CD4-positive, alpha-beta memory T cell (primary cell): ENCODE results near the gene ZDBF2. TPM values are rescaled to one million over a fixed set of nuclear protein-coding genes. Genes with fewer than 3 reads are reported as not detected.
"Not testable (repeated sequence)": the region's sequence is repeated elsewhere in the genome, so short reads cannot be mapped to it uniquely, and the experiment has no call there.

ENCODE experiments used
- CTCF ChIA-PET: fragments of 350-600 bp; sonication (Branson Sonifier 250); formaldehyde crosslinking; loops from one replicate; lab custom pipeline; 2021; ENCODE audit warnings: inconsistent platforms; ENCODE audit not compliant: partially characterized antibody; lab: Charles Lee
- POLR2A ChIA-PET: fragments of 350-600 bp; sonication (Branson Sonifier 250); formaldehyde crosslinking; loops from one replicate; lab custom pipeline; 2021; ENCODE audit not compliant: partially characterized antibody; lab: Charles Lee
- DNase-seq, 5 donors: peaks; one replicate each; pipeline versions ENCODE4 v3.0.0 to v3.0.0-alpha.2; 2020 to 2022; ENCODE audit warnings: mixed read lengths in 1 of 5
- H3K27ac ChIP-seq: one replicate; pipeline ENCODE4 v1.7.0; 2013; ENCODE audit warnings: low read depth, low read length
- H3K27me3 ChIP-seq: 2 replicates; pipeline ENCODE4 v1.7.0; 2013; ENCODE audit warnings: mild to moderate bottlenecking, low read length, moderate library complexity; ENCODE audit not compliant: insufficient read depth
- H3K36me3 ChIP-seq: 2 replicates; pipeline ENCODE4 v1.7.0; 2013; ENCODE audit warnings: mild to moderate bottlenecking, low read length, moderate library complexity; ENCODE audit not compliant: insufficient read depth
- H3K4me1 ChIP-seq: 2 replicates; pipeline ENCODE4 v1.7.0; 2013; ENCODE audit warnings: mild to moderate bottlenecking, low read length, moderate library complexity; ENCODE audit not compliant: insufficient read depth
- H3K4me3 ChIP-seq, 2 donors: one replicate each; pipeline ENCODE4 v1.7.0; 2013; ENCODE audit warnings: low read length in 2 of 2, mild to moderate bottlenecking in 1 of 2
- H3K9me3 ChIP-seq, 2 donors: one replicate each; pipeline ENCODE4 v1.7.0; 2013; ENCODE audit warnings: low read length in 2 of 2, control low read depth in 1 of 2; ENCODE audit not compliant: control insufficient read depth in 1 of 2
- H3K27ac Mint-ChIP-seq, 7 donors: one replicate each; pipeline ENCODE4 v1.8.0; 2020 to 2021; ENCODE audit warnings: mixed read lengths in 7 of 7, mild to moderate bottlenecking in 6 of 7, inconsistent platforms in 3 of 7, moderate library complexity in 3 of 7
- H3K27me3 Mint-ChIP-seq, 2 donors: one replicate each; pipeline ENCODE4 v1.8.0; 2020 to 2021; ENCODE audit warnings: mixed read lengths in 2 of 2
- H3K36me3 Mint-ChIP-seq, 2 donors: one replicate each; pipeline ENCODE4 v1.8.0; 2020 to 2021; ENCODE audit warnings: mixed read lengths in 2 of 2, inconsistent platforms in 1 of 2, mild to moderate bottlenecking in 1 of 2
- H3K4me1 Mint-ChIP-seq, 4 donors: one replicate each; pipeline ENCODE4 v1.8.0; 2020 to 2021; ENCODE audit warnings: mixed read lengths in 4 of 4, mild to moderate bottlenecking in 1 of 4
- H3K4me3 Mint-ChIP-seq, 8 donors: one replicate each; pipeline ENCODE4 v1.8.0; 2020 to 2021; ENCODE audit warnings: mixed read lengths in 8 of 8, mild to moderate bottlenecking in 7 of 8, moderate library complexity in 6 of 8, inconsistent platforms in 3 of 8
- H3K9me3 Mint-ChIP-seq, 8 donors: one replicate each; pipeline ENCODE4 v1.8.0; 2020 to 2021; ENCODE audit warnings: mixed read lengths in 8 of 8, mild to moderate bottlenecking in 5 of 8, inconsistent platforms in 3 of 8, moderate library complexity in 1 of 8
- intact Hi-C: fragments of 100-400 bp; cut with micrococcal nuclease; formaldehyde crosslinking; loops from one replicate; pipeline ENCODE4 v1.15.1; 2023
- polyA plus RNA-seq, 2 donors: library from polyadenylated mRNA; unstranded; fragments of 300-500 nt; fragmentation: Illumina TruSeq; gene quantifications; one replicate each; pipeline ENCODE4 v1.2.3, GENCODE V29; 2021
- total RNA-seq, 2 experiments: library from RNA; stranded (reverse); gene quantifications; one replicate each; pipeline ENCODE4 v1.2.3, GENCODE V29; 2021

ZDBF2 gene
- total and polyA plus RNA-seq, 4 experiments from 2014 or later = 3.3 to 21.4 (median 11.5) TPM

GRCh38 chr2:206343816-206344215 is 69.4 kb downstream of the ZDBF2 start:
- ChIA-PET CTCF (no interaction called here), POLR2A (no interaction called here)
- Mint-ChIP-seq H3K27ac (no peak overlapping the region), H3K36me3 (no peaks in the 10 kb centered on the region), H3K4me1 (no peaks in the 10 kb centered on the region), H3K27me3 (peaks cover 2% of the 10 kb centered on the region in 2 donors), H3K4me3 (no peak overlapping the region), H3K9me3 (peaks cover 0 to 12% (median 2%) of the 10 kb centered on the region in 8 donors)
- no peaks in the 10 kb centered on the region for H3K4me1 ChIP-seq
- H3K9me3 ChIP-seq = no peaks in the 10 kb centered on the region
- intact Hi-C loops = no loop called here
- no peak overlapping the region for H3K4me3 ChIP-seq
- H3K27ac ChIP-seq = no peak overlapping the region
- H3K36me3 ChIP-seq = no peaks in the 10 kb centered on the region
- no peak for DNase-seq
- no peaks in the 10 kb centered on the region for H3K27me3 ChIP-seq

- peaks cover 2% of the 10 kb centered on the region in 2 donors for H3K27me3 Mint-ChIP-seq
- intact Hi-C loops = no loop called here
- no peaks in the 10 kb centered on the region for H3K4me1 ChIP-seq
- DNase-seq = no peak
- no peaks in the 10 kb centered on the region for H3K4me1 Mint-ChIP-seq
- H3K9me3 ChIP-seq = no peaks in the 10 kb centered on the region
- no peak overlapping the region for H3K27ac ChIP-seq
- ChIA-PET CTCF (no interaction called here), POLR2A (no interaction called here)
- H3K27me3 ChIP-seq = no peaks in the 10 kb centered on the region
- H3K4me3 Mint-ChIP-seq = no peak overlapping the region
- H3K36me3 Mint-ChIP-seq = no peaks in the 10 kb centered on the region
- H3K4me3 ChIP-seq = no peak overlapping the region
- H3K27ac Mint-ChIP-seq = no peak overlapping the region
- H3K9me3 Mint-ChIP-seq = peaks cover 0 to 24% (median 5%) of the 10 kb centered on the region in 8 donors
- H3K36me3 ChIP-seq = no peaks in the 10 kb centered on the region
Measured at GRCh38 chr2:206345606-206346005, 71.1 kb downstream of the ZDBF2 start.

GRCh38 chr2:206349375-206349774 is 74.9 kb downstream of the ZDBF2 start:
- Histone ChIP-seq H3K27me3 (no peaks in the 10 kb centered on the region), H3K9me3 (no peaks in the 10 kb centered on the region), H3K27ac (no peak overlapping the region), H3K4me1 (no peaks in the 10 kb centered on the region), H3K4me3 (no peak overlapping the region), H3K36me3 (no peaks in the 10 kb centered on the region)
- intact Hi-C loops = no loop called here
- Mint-ChIP-seq H3K27ac (no peak overlapping the region), H3K27me3 (no peaks in the 10 kb centered on the region), H3K4me1 (no peaks in the 10 kb centered on the region), H3K4me3 (no peak overlapping the region), H3K36me3 (no peaks in the 10 kb centered on the region), H3K9me3 (peaks cover 0 to 19% (median 4%) of the 10 kb centered on the region in 8 donors)
- DNase-seq = no peak
- ChIA-PET POLR2A (no interaction called here), CTCF (no interaction called here)

DNA sequence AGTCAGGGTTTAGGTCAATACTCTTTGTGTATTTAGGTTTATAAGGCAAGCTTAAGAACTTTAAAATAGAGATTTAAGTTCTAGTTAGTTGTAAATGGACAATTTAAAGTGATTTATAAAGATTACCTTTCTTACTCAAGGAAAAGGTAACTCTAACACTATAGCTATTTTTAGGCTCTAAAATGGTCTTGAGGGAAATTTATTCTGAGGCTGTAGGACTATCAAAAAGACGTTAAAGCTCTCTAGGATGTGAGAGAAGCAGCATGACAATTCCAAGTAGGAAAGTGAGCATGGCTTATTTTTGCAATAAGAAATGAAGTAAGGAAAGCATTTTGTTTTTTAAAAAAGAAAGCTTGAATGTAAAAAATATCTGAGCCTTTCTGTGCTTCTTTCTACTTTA is 78.1 kb downstream of the ZDBF2 start:
- intact Hi-C loops = no loop called here
- H3K4me1 ChIP-seq = no peaks in the 10 kb centered on the region
- H3K27ac ChIP-seq = no peak overlapping the region
- POLR2A ChIA-PET = no interaction called here
- H3K36me3 ChIP-seq = no peaks in the 10 kb centered on the region
- no peak overlapping the region for H3K4me3 Mint-ChIP-seq
- no peak for DNase-seq
- H3K9me3 ChIP-seq = no peaks in the 10 kb centered on the region
- H3K9me3 Mint-ChIP-seq = peaks cover 0 to 14% (median 4%) of the 10 kb centered on the region in 8 donors
- H3K27ac Mint-ChIP-seq = no peak overlapping the region
- H3K27me3 Mint-ChIP-seq = no peaks in the 10 kb centered on the region
- H3K4me3 ChIP-seq = no peak overlapping the region
- peaks cover 0 to 1% (median 0%) of the 10 kb centered on the region in 4 donors for H3K4me1 Mint-ChIP-seq
- CTCF ChIA-PET = no interaction called here
- no peaks in the 10 kb centered on the region for H3K36me3 Mint-ChIP-seq
- no peaks in the 10 kb centered on the region for H3K27me3 ChIP-seq

- no peak for DNase-seq
Measured at GRCh38 chr2:206353685-206354084, 79.2 kb downstream of the ZDBF2 start.

DNA sequence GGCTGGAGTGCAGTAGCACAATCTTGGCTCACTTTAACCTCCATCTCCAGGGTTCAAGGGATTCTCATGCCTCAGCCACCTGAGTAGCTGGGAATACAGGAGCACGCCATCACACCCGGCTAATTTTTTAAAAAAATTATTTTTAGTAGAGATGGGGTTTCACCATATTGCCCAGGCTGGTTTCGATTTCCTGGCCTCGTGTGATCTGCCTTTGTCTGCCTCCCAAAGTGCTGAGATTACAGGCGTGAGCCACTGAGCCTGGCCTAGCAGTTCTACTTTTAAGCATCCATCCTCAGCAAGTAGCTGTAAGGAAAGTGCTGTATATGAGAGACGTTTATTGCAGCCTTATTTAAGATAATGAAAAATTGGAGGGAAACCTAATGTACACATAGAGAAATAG is 79.7 kb downstream of the ZDBF2 start:
- no peaks in the 10 kb centered on the region for H3K27me3 ChIP-seq
- H3K4me1 ChIP-seq = no peaks in the 10 kb centered on the region
- no peaks in the 10 kb centered on the region for H3K27me3 Mint-ChIP-seq
- no peak overlapping the region for H3K27ac ChIP-seq
- no peaks in the 10 kb centered on the region for H3K9me3 ChIP-seq
- no peak for DNase-seq
- POLR2A ChIA-PET = no interaction called here
- no peaks in the 10 kb centered on the region for H3K36me3 ChIP-seq
- peaks cover 0 to 1% (median 0%) of the 10 kb centered on the region in 4 donors for H3K4me1 Mint-ChIP-seq
- intact Hi-C loops = no loop called here
- H3K4me3 Mint-ChIP-seq = no peak overlapping the region
- no peaks in the 10 kb centered on the region for H3K36me3 Mint-ChIP-seq
- H3K27ac Mint-ChIP-seq = no peak overlapping the region
- H3K4me3 ChIP-seq = no peak overlapping the region
- CTCF ChIA-PET = no interaction called here
- peaks cover 0 to 15% (median 4%) of the 10 kb centered on the region in 8 donors for H3K9me3 Mint-ChIP-seq

More at GRCh38 chr2:206353685-206354084, 79.2 kb downstream of the ZDBF2 start:
- ChIA-PET CTCF (no interaction called here), POLR2A (no interaction called here)
- Histone ChIP-seq H3K9me3 (no peaks in the 10 kb centered on the region), H3K27me3 (no peaks in the 10 kb centered on the region), H3K4me1 (no peaks in the 10 kb centered on the region), H3K36me3 (no peaks in the 10 kb centered on the region), H3K4me3 (no peak overlapping the region), H3K27ac (no peak overlapping the region)
- Mint-ChIP-seq H3K4me3 (no peak overlapping the region), H3K27me3 (no peaks in the 10 kb centered on the region), H3K9me3 (peaks cover 0 to 15% (median 4%) of the 10 kb centered on the region in 8 donors), H3K36me3 (no peaks in the 10 kb centered on the region), H3K4me1 (peaks cover 0 to 1% (median 0%) of the 10 kb centered on the region in 4 donors), H3K27ac (no peak overlapping the region)
- intact Hi-C loops = no loop called here

DNA sequence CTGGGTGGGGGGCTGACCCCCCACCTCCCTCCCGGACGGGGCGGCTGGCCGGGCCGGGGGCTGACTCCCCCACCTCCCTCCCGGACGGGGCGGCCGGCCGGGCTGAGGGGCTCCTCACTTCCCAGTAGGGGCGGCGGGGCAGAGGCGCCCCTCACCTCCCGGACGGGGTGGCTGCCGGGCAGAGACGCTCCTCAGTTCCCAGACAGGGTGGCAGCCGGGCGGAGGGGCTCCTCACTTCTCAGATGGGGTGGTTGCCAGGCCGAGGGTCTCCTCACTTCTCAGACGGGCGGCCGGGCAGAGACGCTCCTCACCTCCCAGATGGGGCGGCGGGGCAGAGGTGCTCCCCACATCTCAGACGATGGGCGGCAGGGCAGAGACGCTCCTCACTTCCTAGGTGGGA is 82.4 kb downstream of the ZDBF2 start:
- H3K36me3 Mint-ChIP-seq, CTCF ChIA-PET, H3K4me1 ChIP-seq, H3K27me3 Mint-ChIP-seq, H3K27me3 ChIP-seq, H3K9me3 ChIP-seq, DNase-seq, H3K4me3 ChIP-seq, H3K4me1 Mint-ChIP-seq, H3K36me3 ChIP-seq, H3K27ac Mint-ChIP-seq, intact Hi-C loops, POLR2A ChIA-PET, H3K4me3 Mint-ChIP-seq, H3K9me3 Mint-ChIP-seq, H3K27ac ChIP-seq: not testable (repeated sequence)

DNA sequence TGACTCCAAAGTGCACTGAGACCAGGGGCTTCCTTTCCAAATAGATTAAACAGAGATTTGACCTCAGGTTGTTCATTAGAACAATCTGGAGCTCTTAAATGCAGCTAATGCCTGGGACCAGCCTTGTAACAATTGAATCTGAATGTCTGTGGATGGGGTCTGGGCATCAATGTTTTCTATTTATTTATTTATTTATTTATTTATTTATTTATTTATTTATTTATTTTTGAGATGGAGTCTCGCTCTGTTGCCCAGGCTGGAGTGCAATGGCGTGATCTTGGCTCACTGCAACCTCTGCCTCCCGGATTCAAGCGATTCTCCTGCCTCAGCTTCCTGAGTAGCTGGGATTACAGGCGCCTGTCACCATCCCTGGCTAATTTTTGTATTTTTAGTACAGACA is 86.4 kb downstream of the ZDBF2 start:
- H3K27me3 Mint-ChIP-seq, H3K4me1 Mint-ChIP-seq, H3K4me1 ChIP-seq, H3K27ac Mint-ChIP-seq, H3K9me3 ChIP-seq, DNase-seq, H3K9me3 Mint-ChIP-seq, intact Hi-C loops, H3K36me3 Mint-ChIP-seq, H3K27ac ChIP-seq, CTCF ChIA-PET, H3K36me3 ChIP-seq, H3K27me3 ChIP-seq, H3K4me3 Mint-ChIP-seq, POLR2A ChIA-PET, H3K4me3 ChIP-seq: not testable (repeated sequence)
